DOHH2 (cell line): ENCODE results near the gene RAMP1.
"Not testable (repeated sequence)": the region's sequence is repeated elsewhere in the genome, so short reads cannot be mapped to it uniquely, and the experiment has no call there.

Experiments
- H3F3A ChIP-seq: fragments of 200-600 bp; sonication (generic), shearing (Covaris generic); 2 replicates; pipeline ENCODE4 v1.6.0; 2016; ENCODE audit warnings: antibody characterized with exemption, mild to moderate bottlenecking; ENCODE audit not compliant: control insufficient read depth, insufficient read depth
- H3K27ac ChIP-seq: fragments of 200-600 bp; sonication (generic); 2 replicates; pipeline ENCODE4 v1.5.1; 2014; ENCODE audit warnings: low read depth, mild to moderate bottlenecking, low read length, moderate library complexity
- H3K27me3 ChIP-seq: fragments of 200-600 bp; sonication (generic); 2 replicates; pipeline ENCODE4 v1.6.1; 2014; ENCODE audit warnings: mild to moderate bottlenecking, low read length, mixed read lengths; ENCODE audit not compliant: control insufficient read depth
- H3K36me3 ChIP-seq: fragments of 200-600 bp; sonication (generic); 2 replicates; pipeline ENCODE4 v1.6.1; 2014; ENCODE audit warnings: mild to moderate bottlenecking, low read length, moderate library complexity, mixed read lengths; ENCODE audit not compliant: control insufficient read depth
- H3K4me1 ChIP-seq: fragments of 200-600 bp; sonication (generic); 2 replicates; pipeline ENCODE4 v1.6.1; 2014; ENCODE audit warnings: mild to moderate bottlenecking, low read length, mixed read lengths; ENCODE audit not compliant: control insufficient read depth
- H3K4me2 ChIP-seq: fragments of 200-600 bp; sonication (generic); 2 replicates; pipeline ENCODE4 v1.6.0; 2014; ENCODE audit warnings: mild to moderate bottlenecking, low read length, moderate library complexity
- H3K4me3 ChIP-seq: fragments of 200-600 bp; sonication (generic); 2 replicates; pipeline ENCODE4 v1.5.1; 2014; ENCODE audit warnings: mild to moderate bottlenecking, low read length, mixed read lengths
- H3K79me2 ChIP-seq: fragments of 200-600 bp; sonication (generic); 2 replicates; pipeline ENCODE4 v1.6.1; 2014; ENCODE audit warnings: mild to moderate bottlenecking, low read length, mixed read lengths; ENCODE audit not compliant: control insufficient read depth
- H3K9me2 ChIP-seq: fragments of 200-600 bp; sonication (generic); replicated peaks from 2 replicates; pipeline ENCODE4 v1.6.1; 2014; ENCODE audit warnings: mild to moderate bottlenecking, low read length, mixed read lengths; ENCODE audit not compliant: control insufficient read depth
- H3K9me3 ChIP-seq: fragments of 200-600 bp; sonication (generic); 2 replicates; pipeline ENCODE4 v1.6.1; 2014; ENCODE audit warnings: antibody characterized with exemption, low read length, mixed read lengths; ENCODE audit not compliant: control insufficient read depth, insufficient read depth
- H4K20me1 ChIP-seq: fragments of 200-600 bp; sonication (generic); 2 replicates; pipeline ENCODE4 v1.6.0; 2014; ENCODE audit warnings: low read depth, mild to moderate bottlenecking, antibody characterized with exemption, low read length, moderate library complexity; ENCODE audit not compliant: control insufficient read depth, insufficient read depth
- CTCF ChIP-seq: fragments of 200-600 bp; sonication (generic); IDR thresholded peaks from one replicate; pipeline ENCODE4 v1.5.1; 2014; ENCODE audit warnings: antibody characterized with exemption, mild to moderate bottlenecking, low read depth, low read length; ENCODE audit not compliant: poor library complexity, severe bottlenecking
- EZH2phosphoT487 ChIP-seq: fragments of 200-600 bp; sonication (generic); IDR thresholded peaks from 2 replicates; pipeline ENCODE4 v1.6.1; 2017; ENCODE audit warnings: borderline replicate concordance, mild to moderate bottlenecking, antibody characterized with exemption, low read length, moderate library complexity, mixed read lengths

Gene RAMP1

GRCh38 chr2:237866101-237866621 lies 6.7 kb downstream of the RAMP1 start:
- Histone ChIP-seq H3K9me3 (no peaks in the 10 kb centered on the region), H3K4me2 (no peak overlapping the region), H3K36me3 (no peaks in the 10 kb centered on the region), H3K79me2 (no peaks in the 10 kb centered on the region), H3K27ac (no peak overlapping the region), H3F3A (0 out of 2 replicates have a peak, but pooled peaks cover under 1% of the 10 kb centered on the region), H3K27me3 (peaks cover 5% of the 10 kb centered on the region; the same call in 1 of the 2 replicates), H4K20me1 (no peaks in the 10 kb centered on the region), H3K4me1 (peaks cover under 1% of the 10 kb centered on the region; the same call in 1 of the 2 replicates), H3K4me3 (no peak overlapping the region), H3K9me2 (no peaks in the 10 kb centered on the region)
- TF ChIP-seq CTCF (no peak), EZH2phosphoT487 (no peak)

- Histone ChIP-seq H3K27ac (no peak overlapping the region), H3K27me3 (peaks cover 4% of the 10 kb centered on the region; the same call in 1 of the 2 replicates), H3K4me2 (no peak overlapping the region), H3K36me3 (no peaks in the 10 kb centered on the region), H4K20me1 (no peaks in the 10 kb centered on the region), H3K9me3 (no peaks in the 10 kb centered on the region), H3K4me3 (no peak overlapping the region), H3F3A (no peaks in the 10 kb centered on the region), H3K4me1 (peaks cover 10% of the 10 kb centered on the region), H3K9me2 (no peaks in the 10 kb centered on the region), H3K79me2 (no peaks in the 10 kb centered on the region)
- TF ChIP-seq CTCF (no peak), EZH2phosphoT487 (no peak)
Measured at GRCh38 chr2:237867465-237867864, 8.0 kb downstream of the RAMP1 start.

GRCh38 chr2:237868074-237868473 lies 8.7 kb downstream of the RAMP1 start:
- peaks cover 14% of the 10 kb centered on the region for H3K4me1 ChIP-seq
- H3K79me2 ChIP-seq, H3K9me3 ChIP-seq, H3K9me2 ChIP-seq, H3K27ac ChIP-seq, H3K4me2 ChIP-seq, H3K4me3 ChIP-seq, H3K36me3 ChIP-seq, H3K27me3 ChIP-seq, H3F3A ChIP-seq, H4K20me1 ChIP-seq: not testable (repeated sequence)

GRCh38 chr2:237868631-237869342 lies 9.4 kb downstream of the RAMP1 start:
- no peaks in the 10 kb centered on the region for H3F3A ChIP-seq
- no peak overlapping the region for H3K4me2 ChIP-seq
- no peak overlapping the region for H3K4me3 ChIP-seq
- no peaks in the 10 kb centered on the region for H3K79me2 ChIP-seq
- TF ChIP-seq EZH2phosphoT487 (no peak), CTCF (no peak)
- peaks cover 21% of the 10 kb centered on the region for H3K4me1 ChIP-seq
- no peaks in the 10 kb centered on the region for H3K9me3 ChIP-seq
- no peaks in the 10 kb centered on the region for H3K9me2 ChIP-seq
- H3K36me3 ChIP-seq: no peaks in the 10 kb centered on the region
- H3K27ac ChIP-seq: no peak overlapping the region
- H3K27me3 ChIP-seq: peaks cover 4% of the 10 kb centered on the region; the same call in 1 of the 2 replicates
- H4K20me1 ChIP-seq: no peaks in the 10 kb centered on the region
